SK-N-SH (cell line): ENCODE measurements around the gene SLCO1B3.

Experiments used
- GABPA ChIP-seq: IDR thresholded peaks from 2 replicates; pipeline ENCODE4 v1.4.0; 2012; ENCODE audit warnings: low read depth, mild to moderate bottlenecking
- POLR2AphosphoS5 ChIP-seq: IDR thresholded peaks from 2 replicates; pipeline ENCODE4 v1.6.1; 2012; ENCODE audit warnings: low read depth, low read length
- SMC3 ChIP-seq: IDR thresholded peaks from 2 replicates; pipeline ENCODE4 v1.6.1; 2012; ENCODE audit warnings: low read depth, low read length, improper control_type of control experiment
- YY1 ChIP-seq: IDR thresholded peaks from 2 replicates; pipeline ENCODE4 v1.4.0; 2012; ENCODE audit warnings: low read depth, mild to moderate bottlenecking
- TF ChIP-seq, protein P1 (sequence below): fragments of 150-350 bp; IDR thresholded peaks from 2 replicates; pipeline ENCODE4 v1.6.1; 2017; ENCODE audit warnings: antibody characterized with exemption, low read length, low read depth, borderline replicate concordance
- TF ChIP-seq, protein P2 (sequence below): fragments of 200-600 bp; sonication (generic); IDR thresholded peaks from 2 replicates; pipeline ENCODE4 v1.6.1; 2017; ENCODE audit warnings: antibody characterized with exemption, mild to moderate bottlenecking, moderate library complexity
- TF ChIP-seq, protein P3 (sequence below): IDR thresholded peaks from 2 replicates; pipeline ENCODE4 v1.6.1; 2012; ENCODE audit warnings: mild to moderate bottlenecking, low read depth, low read length, moderate library complexity

DNA sequence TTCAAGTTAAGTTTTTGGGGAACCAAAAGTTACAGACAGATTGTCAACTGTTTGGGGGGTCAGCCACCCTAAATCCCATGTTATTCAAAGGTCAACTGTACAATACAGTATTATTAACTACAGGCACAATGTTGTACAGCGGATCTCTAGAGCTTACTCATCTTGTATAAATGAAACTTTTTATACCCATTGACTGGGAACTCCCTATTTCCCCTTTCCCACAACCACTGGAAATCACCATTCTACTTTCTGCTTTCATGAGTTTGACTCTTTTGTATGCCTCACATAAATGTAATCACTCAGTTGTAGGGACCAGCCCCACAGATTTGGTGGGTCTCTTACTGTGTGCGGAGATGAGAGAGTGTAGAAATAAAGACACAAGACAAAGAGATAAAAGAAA, 57.8 kb downstream of the SLCO1B3 start:
- no peak for TF ChIP-seq POLR2AphosphoS5
- TF ChIP-seq YY1 = no peak
- TF ChIP-seq, protein P1, sequence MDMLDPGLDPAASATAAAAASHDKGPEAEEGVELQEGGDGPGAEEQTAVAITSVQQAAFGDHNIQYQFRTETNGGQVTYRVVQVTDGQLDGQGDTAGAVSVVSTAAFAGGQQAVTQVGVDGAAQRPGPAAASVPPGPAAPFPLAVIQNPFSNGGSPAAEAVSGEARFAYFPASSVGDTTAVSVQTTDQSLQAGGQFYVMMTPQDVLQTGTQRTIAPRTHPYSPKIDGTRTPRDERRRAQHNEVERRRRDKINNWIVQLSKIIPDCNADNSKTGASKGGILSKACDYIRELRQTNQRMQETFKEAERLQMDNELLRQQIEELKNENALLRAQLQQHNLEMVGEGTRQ = no peak
- TF ChIP-seq, protein P2, sequence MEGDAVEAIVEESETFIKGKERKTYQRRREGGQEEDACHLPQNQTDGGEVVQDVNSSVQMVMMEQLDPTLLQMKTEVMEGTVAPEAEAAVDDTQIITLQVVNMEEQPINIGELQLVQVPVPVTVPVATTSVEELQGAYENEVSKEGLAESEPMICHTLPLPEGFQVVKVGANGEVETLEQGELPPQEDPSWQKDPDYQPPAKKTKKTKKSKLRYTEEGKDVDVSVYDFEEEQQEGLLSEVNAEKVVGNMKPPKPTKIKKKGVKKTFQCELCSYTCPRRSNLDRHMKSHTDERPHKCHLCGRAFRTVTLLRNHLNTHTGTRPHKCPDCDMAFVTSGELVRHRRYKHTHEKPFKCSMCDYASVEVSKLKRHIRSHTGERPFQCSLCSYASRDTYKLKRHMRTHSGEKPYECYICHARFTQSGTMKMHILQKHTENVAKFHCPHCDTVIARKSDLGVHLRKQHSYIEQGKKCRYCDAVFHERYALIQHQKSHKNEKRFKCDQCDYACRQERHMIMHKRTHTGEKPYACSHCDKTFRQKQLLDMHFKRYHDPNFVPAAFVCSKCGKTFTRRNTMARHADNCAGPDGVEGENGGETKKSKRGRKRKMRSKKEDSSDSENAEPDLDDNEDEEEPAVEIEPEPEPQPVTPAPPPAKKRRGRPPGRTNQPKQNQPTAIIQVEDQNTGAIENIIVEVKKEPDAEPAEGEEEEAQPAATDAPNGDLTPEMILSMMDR = no peak
- no peak for TF ChIP-seq GABPA
- TF ChIP-seq, protein P3, sequence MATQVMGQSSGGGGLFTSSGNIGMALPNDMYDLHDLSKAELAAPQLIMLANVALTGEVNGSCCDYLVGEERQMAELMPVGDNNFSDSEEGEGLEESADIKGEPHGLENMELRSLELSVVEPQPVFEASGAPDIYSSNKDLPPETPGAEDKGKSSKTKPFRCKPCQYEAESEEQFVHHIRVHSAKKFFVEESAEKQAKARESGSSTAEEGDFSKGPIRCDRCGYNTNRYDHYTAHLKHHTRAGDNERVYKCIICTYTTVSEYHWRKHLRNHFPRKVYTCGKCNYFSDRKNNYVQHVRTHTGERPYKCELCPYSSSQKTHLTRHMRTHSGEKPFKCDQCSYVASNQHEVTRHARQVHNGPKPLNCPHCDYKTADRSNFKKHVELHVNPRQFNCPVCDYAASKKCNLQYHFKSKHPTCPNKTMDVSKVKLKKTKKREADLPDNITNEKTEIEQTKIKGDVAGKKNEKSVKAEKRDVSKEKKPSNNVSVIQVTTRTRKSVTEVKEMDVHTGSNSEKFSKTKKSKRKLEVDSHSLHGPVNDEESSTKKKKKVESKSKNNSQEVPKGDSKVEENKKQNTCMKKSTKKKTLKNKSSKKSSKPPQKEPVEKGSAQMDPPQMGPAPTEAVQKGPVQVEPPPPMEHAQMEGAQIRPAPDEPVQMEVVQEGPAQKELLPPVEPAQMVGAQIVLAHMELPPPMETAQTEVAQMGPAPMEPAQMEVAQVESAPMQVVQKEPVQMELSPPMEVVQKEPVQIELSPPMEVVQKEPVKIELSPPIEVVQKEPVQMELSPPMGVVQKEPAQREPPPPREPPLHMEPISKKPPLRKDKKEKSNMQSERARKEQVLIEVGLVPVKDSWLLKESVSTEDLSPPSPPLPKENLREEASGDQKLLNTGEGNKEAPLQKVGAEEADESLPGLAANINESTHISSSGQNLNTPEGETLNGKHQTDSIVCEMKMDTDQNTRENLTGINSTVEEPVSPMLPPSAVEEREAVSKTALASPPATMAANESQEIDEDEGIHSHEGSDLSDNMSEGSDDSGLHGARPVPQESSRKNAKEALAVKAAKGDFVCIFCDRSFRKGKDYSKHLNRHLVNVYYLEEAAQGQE = no peak
- no peak for TF ChIP-seq SMC3
